Renal cortical epithelial cell (primary cell): ENCODE measurements around the gene EDC3. TPM values are rescaled to one million over a fixed set of nuclear protein-coding genes. Genes with fewer than 3 reads are reported as not detected.
"Not testable (repeated sequence)": the region's sequence is repeated elsewhere in the genome, so short reads cannot be mapped to it uniquely, and the experiment has no call there.

Experiments used
- DNase-seq: peaks from one replicate; pipeline ENCODE4 v3.0.0-alpha.2; 2011; ENCODE audit warnings: low read depth
- total RNA-seq: library from RNA; depleted of rRNA; stranded (reverse); fragments of >200 nt; gene quantifications from 2 replicates; pipeline ENCODE4 v1.2.3, GENCODE V29; 2014

EDC3 gene
- total RNA-seq, 1 donor from 2014 or later: 16.5 TPM

GRCh38 chr15:74710319-74711094 lies 14.7 kb upstream of the EDC3 start:
- no peak for DNase-seq

- DNase-seq: no peak
These were observed 14.1 kb upstream of the EDC3 start for GRCh38 chr15:74709892-74710291.

- DNase-seq: no peak
These were observed 13.2 kb upstream of the EDC3 start for GRCh38 chr15:74709011-74709410.

GRCh38 chr15:74696808-74697207 lies 984 bp upstream of the EDC3 start:
- no peak for DNase-seq

- DNase-seq: no peak
These were observed 540 bp upstream of the EDC3 start for GRCh38 chr15:74696398-74696729.

- no peak for DNase-seq
These were observed 3.5 kb downstream of the EDC3 start for GRCh38 chr15:74692327-74692726.

- DNase-seq: no peak
These were observed 12.1 kb downstream of the EDC3 start for GRCh38 chr15:74683758-74684157.

- DNase-seq: no peak
These were observed 12.9 kb downstream of the EDC3 start for GRCh38 chr15:74682954-74683353.

- no peak for DNase-seq
These were observed 15.4 kb downstream of the EDC3 start for GRCh38 chr15:74680456-74680855.

GRCh38 chr15:74676801-74677200 lies 19.0 kb downstream of the EDC3 start:
- no peak for DNase-seq

GRCh38 chr15:74674161-74674560 lies 21.7 kb downstream of the EDC3 start:
- no peak for DNase-seq

GRCh38 chr15:74669627-74670026 lies 26.2 kb downstream of the EDC3 start:
- no peak for DNase-seq

GRCh38 chr15:74667975-74668374 lies 27.8 kb downstream of the EDC3 start:
- no peak for DNase-seq

GRCh38 chr15:74664670-74665069 lies 31.2 kb downstream of the EDC3 start:
- no peak for DNase-seq

- DNase-seq: no peak
These were observed 31.7 kb downstream of the EDC3 start for GRCh38 chr15:74664028-74664616.

GRCh38 chr15:74663303-74664027 lies 32.4 kb downstream of the EDC3 start:
- DNase-seq: no peak

GRCh38 chr15:74662064-74662860 lies 33.6 kb downstream of the EDC3 start:
- no peak for DNase-seq

- not testable (repeated sequence) for DNase-seq
These were observed 34.5 kb downstream of the EDC3 start for GRCh38 chr15:74661280-74661679.

- DNase-seq: peak; percentile 33
These were observed 38.0 kb downstream of the EDC3 start for GRCh38 chr15:74657846-74658245.

- no peak for DNase-seq
These were observed 38.8 kb downstream of the EDC3 start for GRCh38 chr15:74656935-74657535.

- DNase-seq: peak; percentile 32
These were observed 40.4 kb downstream of the EDC3 start for GRCh38 chr15:74655424-74655823.
